Fibroblast of lung (primary cell): ENCODE data around the gene FHAD1. TPM values are rescaled to one million over a fixed set of nuclear protein-coding genes. Genes with fewer than 3 reads are reported as not detected.
A peak's percentile ranks its signal among the peaks of the same experiment; 100 is the strongest.

Experiments used
- DNase-seq, 2 donors: peaks; one replicate each; pipeline versions ENCODE4 v3.0.0 to v3.0.0-alpha.2; 2010; ENCODE audit warnings: low read depth in 2 of 2
- H2AFZ ChIP-seq: 2 replicates; pipeline ENCODE4 v1.5.1; 2012; ENCODE audit warnings: low read length, control low read depth, inconsistent platforms
- H3K27ac ChIP-seq: 2 replicates; pipeline ENCODE4 v1.5.1; 2011; ENCODE audit warnings: low read length, control low read depth; ENCODE audit not compliant: insufficient read depth
- H3K27me3 ChIP-seq: 2 replicates; pipeline ENCODE4 v1.5.1; 2011; ENCODE audit warnings: mild to moderate bottlenecking, low read length; ENCODE audit not compliant: control insufficient read depth, insufficient read depth
- H3K36me3 ChIP-seq: 2 replicates; pipeline ENCODE4 v1.5.1; 2011; ENCODE audit warnings: low read length; ENCODE audit not compliant: control insufficient read depth, insufficient read depth
- H3K4me1 ChIP-seq: 2 replicates; pipeline ENCODE4 v1.5.1; 2011; ENCODE audit warnings: low read length; ENCODE audit not compliant: control insufficient read depth, insufficient read depth; ENCODE audit errors: extremely low read depth
- H3K4me2 ChIP-seq: 2 replicates; pipeline ENCODE4 v1.5.1; 2011; ENCODE audit warnings: low read length, control low read depth; ENCODE audit not compliant: insufficient read depth; ENCODE audit errors: extremely low read depth
- H3K4me3 ChIP-seq, 4 experiments: fragments of 200-600 bp in 1 of 4; sonication (generic) in 1 of 4; replicated peaks in 1 of 4; 2 replicates each; pipeline ENCODE4 v1.5.1; 2011 to 2016; ENCODE audit warnings: low read length in 4 of 4, low read depth in 3 of 4, mild to moderate bottlenecking in 3 of 4, control low read depth in 2 of 4, inconsistent platforms in 1 of 4, mixed read lengths in 1 of 4; ENCODE audit not compliant: insufficient read depth in 1 of 4; ENCODE audit errors: control extremely low read depth in 1 of 4
- H3K79me2 ChIP-seq: 2 replicates; pipeline ENCODE4 v1.5.1; 2012; ENCODE audit warnings: mild to moderate bottlenecking, low read length, inconsistent platforms; ENCODE audit not compliant: control insufficient read depth, insufficient read depth
- H3K9ac ChIP-seq: 2 replicates; pipeline ENCODE4 v1.5.1; 2011; ENCODE audit warnings: mild to moderate bottlenecking, low read length, control low read depth; ENCODE audit not compliant: insufficient read depth
- H3K9me3 ChIP-seq: 2 replicates; pipeline ENCODE4 v1.5.1; 2012; ENCODE audit warnings: low read depth, low read length; ENCODE audit not compliant: control insufficient read depth, insufficient read depth
- H4K20me1 ChIP-seq: 2 replicates; pipeline ENCODE4 v1.5.1; 2011; ENCODE audit warnings: low read length; ENCODE audit not compliant: control insufficient read depth, insufficient read depth; ENCODE audit errors: extremely low read depth
- EZH2 ChIP-seq: IDR thresholded peaks from 2 replicates; pipeline ENCODE4 v1.5.1; 2012; ENCODE audit warnings: low read length, control low read depth, mild to moderate bottlenecking; ENCODE audit errors: missing control alignments
- polyA plus RNA-seq, 2 donors: library from polyadenylated mRNA; depleted of rRNA in 1 of 2; stranded (reverse) in 1 of 2; unstranded in 1 of 2; fragments of >200 nt; gene quantifications; 2 replicates each; pipeline ENCODE4 v1.2.1, GENCODE V29; 2011 to 2012; ENCODE audit warnings: missing spikeins in 1 of 2
- total RNA-seq: library from RNA; depleted of rRNA; stranded (reverse); fragments of >200 nt; gene quantifications from 2 replicates; pipeline ENCODE4 v1.2.1, GENCODE V29; 2014
- TF ChIP-seq, protein P1 (sequence below), 2 donors: IDR thresholded peaks in 1 of 2; conservative IDR thresholded peaks in 1 of 2; 1 replicate in 1 of 2; 2 replicates in 1 of 2; pipeline ENCODE4 v1.5.1; 2011 to 2012; ENCODE audit warnings: low read length in 2 of 2, control low read depth in 1 of 2, inconsistent platforms in 1 of 2, low read depth in 1 of 2, mild to moderate bottlenecking in 1 of 2

Gene FHAD1
- total and polyA plus RNA-seq, 2 donors (not counting 1 experiment from before 2014, with no cell fraction given) = 0.09 to 0.66 TPM

DNA sequence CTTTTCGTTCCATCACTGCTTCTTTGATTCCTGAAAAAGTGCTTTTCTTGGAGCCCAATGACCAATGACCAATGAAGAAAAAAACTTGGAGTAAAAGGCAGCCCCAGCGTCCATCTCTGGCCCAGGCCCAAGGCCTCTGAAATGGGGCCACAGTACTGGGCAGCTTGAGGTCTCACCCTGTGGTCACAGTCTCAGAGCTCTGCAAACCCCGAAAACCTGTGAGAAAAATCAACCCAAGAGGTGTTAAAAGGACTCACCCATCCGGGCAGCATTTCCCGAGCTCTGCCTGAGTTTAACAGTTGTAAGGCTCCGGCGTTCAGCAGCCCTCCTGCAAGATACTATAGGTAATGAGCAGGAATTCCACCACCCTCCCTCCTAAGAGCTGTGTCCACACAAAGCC is 160.6 kb downstream of the FHAD1 start:
- Histone ChIP-seq H3K4me3 (no peak overlapping the region), H3K9ac (no peak overlapping the region)
- TF ChIP-seq EZH2 = no peak
- TF ChIP-seq, protein P1, sequence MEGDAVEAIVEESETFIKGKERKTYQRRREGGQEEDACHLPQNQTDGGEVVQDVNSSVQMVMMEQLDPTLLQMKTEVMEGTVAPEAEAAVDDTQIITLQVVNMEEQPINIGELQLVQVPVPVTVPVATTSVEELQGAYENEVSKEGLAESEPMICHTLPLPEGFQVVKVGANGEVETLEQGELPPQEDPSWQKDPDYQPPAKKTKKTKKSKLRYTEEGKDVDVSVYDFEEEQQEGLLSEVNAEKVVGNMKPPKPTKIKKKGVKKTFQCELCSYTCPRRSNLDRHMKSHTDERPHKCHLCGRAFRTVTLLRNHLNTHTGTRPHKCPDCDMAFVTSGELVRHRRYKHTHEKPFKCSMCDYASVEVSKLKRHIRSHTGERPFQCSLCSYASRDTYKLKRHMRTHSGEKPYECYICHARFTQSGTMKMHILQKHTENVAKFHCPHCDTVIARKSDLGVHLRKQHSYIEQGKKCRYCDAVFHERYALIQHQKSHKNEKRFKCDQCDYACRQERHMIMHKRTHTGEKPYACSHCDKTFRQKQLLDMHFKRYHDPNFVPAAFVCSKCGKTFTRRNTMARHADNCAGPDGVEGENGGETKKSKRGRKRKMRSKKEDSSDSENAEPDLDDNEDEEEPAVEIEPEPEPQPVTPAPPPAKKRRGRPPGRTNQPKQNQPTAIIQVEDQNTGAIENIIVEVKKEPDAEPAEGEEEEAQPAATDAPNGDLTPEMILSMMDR (conservative IDR thresholded peaks at IDR 0.05 in 1 of 2, IDR thresholded peaks at IDR 0.05 in 1 of 2; ENCODE audit: low read depth in 1 of 2, low read length in 2 of 2) = no peak

DNA sequence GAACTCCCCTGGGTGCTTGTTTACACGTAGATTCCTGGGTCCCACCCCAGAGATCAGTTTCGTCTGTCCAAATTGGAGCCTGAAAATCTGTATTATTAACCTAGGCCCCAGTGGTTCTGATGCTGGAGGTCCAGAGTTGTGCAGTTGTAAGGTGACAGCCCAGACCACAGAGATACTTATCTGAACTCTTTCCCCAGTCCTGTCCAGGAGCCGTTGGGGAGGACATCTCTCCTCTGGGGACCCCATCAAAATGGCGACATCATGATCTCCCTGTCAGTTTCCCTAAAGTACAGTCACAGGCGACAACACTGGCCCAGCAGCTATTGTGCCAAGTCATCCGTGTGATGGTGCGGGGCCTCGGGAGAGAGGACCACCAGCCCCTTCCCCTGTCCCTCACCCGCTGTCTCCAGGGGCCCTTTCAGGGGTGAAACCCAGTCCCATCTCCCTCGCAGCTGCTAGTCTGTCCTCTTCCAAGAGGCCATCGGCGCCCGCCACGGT is 161.9 kb downstream of the FHAD1 start:
- no peak for DNase-seq
- TF ChIP-seq, protein P1 (conservative IDR thresholded peaks at IDR 0.05 in 1 of 2, IDR thresholded peaks at IDR 0.05 in 1 of 2; ENCODE audit: low read depth in 1 of 2, low read length in 2 of 2) = no peak
- no peak for TF ChIP-seq EZH2
- H3K4me3 ChIP-seq = peak overlapping the region in 3 of 4 experiments; percentile 45 to 84 (median 61)

More for the DNA sequence above, 160.6 kb downstream of the FHAD1 start:
- Histone ChIP-seq H3K36me3 (no peaks in the 10 kb centered on the region), H4K20me1 (no peaks in the 10 kb centered on the region), H3K79me2 (peaks cover 22% of the 10 kb centered on the region), H3K4me1 (peaks cover 17% of the 10 kb centered on the region), H2AFZ (no peak overlapping the region), H3K9me3 (no peaks in the 10 kb centered on the region), H3K27ac (peak overlapping the region; percentile 6), H3K27me3 (no peaks in the 10 kb centered on the region), H3K4me2 (peak overlapping the region; percentile 6)
- DNase-seq = no peak

GRCh38 chr1:15409388-15410222 is 162.6 kb downstream of the FHAD1 start, which contains the start of gene EFHD2:
TSS of gene EFHD2 (plus strand) at chr1:15409888. CDS start at chr1:15409972, 84 bp downstream.
- Histone ChIP-seq H3K27ac (peak within 1 kb of the TSS; percentile 69), H3K4me2 (peak within 1 kb of the TSS; percentile 90), H3K9ac (peak within 1 kb of the TSS; percentile 85), H4K20me1 (no peaks in the 10 kb centered on the region), H3K79me2 (peaks cover 41% of the 10 kb centered on the region), H3K9me3 (no peaks in the 10 kb centered on the region), H2AFZ (peak within 1 kb of the TSS; percentile 12), H3K4me1 (peaks cover 17% of the 10 kb centered on the region), H3K4me3 (peak within 1 kb of the TSS; percentile 61 to 84 (median 72)), H3K36me3 (no peaks in the 10 kb centered on the region), H3K27me3 (no peaks in the 10 kb centered on the region)
- peak; percentile 66 to 71 for DNase-seq
- TF ChIP-seq, protein P1 (conservative IDR thresholded peaks at IDR 0.05 in 1 of 2, IDR thresholded peaks at IDR 0.05 in 1 of 2; ENCODE audit: low read depth in 1 of 2, low read length in 2 of 2) = no peak
- no peak for TF ChIP-seq EZH2

More for the DNA sequence above, 161.9 kb downstream of the FHAD1 start:
- peaks cover 35% of the 10 kb centered on the region for H3K79me2 ChIP-seq
- H2AFZ ChIP-seq = no peak overlapping the region
- no peaks in the 10 kb centered on the region for H4K20me1 ChIP-seq
- H3K27ac ChIP-seq = peak overlapping the region; percentile 34
- no peaks in the 10 kb centered on the region for H3K36me3 ChIP-seq
- H3K27me3 ChIP-seq = no peaks in the 10 kb centered on the region
- H3K4me2 ChIP-seq = peak overlapping the region; percentile 49
- H3K4me1 ChIP-seq = peaks cover 17% of the 10 kb centered on the region
- no peaks in the 10 kb centered on the region for H3K9me3 ChIP-seq
- H3K9ac ChIP-seq = peak overlapping the region; percentile 85
